ENCODE measurements around the gene HORMAD2. TPM values are rescaled to one million over a fixed set of nuclear protein-coding genes. Genes with fewer than 3 reads are reported as not detected.

The HORMAD2 gene
- total and polyA plus RNA-seq, 2 donors (not counting 1 experiment from before 2014, with no cell fraction given): not detected

- Histone ChIP-seq H3K9ac (ENCODE audit: insufficient read depth, low read length) (no peak overlapping the region), H3K4me3 (replicated peaks in 1 of 4; ENCODE audit: control extremely low read depth in 1 of 4, insufficient read depth in 1 of 4, low read depth in 3 of 4, low read length in 4 of 4) (no peak overlapping the region), H3K4me2 (ENCODE audit: extremely low read depth, insufficient read depth, low read length) (no peak overlapping the region), H3K79me2 (ENCODE audit: control insufficient read depth, insufficient read depth, low read length) (no peaks in the 10 kb centered on the region), H4K20me1 (ENCODE audit: control insufficient read depth, extremely low read depth, insufficient read depth, low read length) (no peaks in the 10 kb centered on the region), H3K36me3 (ENCODE audit: control insufficient read depth, insufficient read depth, low read length) (no peaks in the 10 kb centered on the region), H3K9me3 (ENCODE audit: control insufficient read depth, insufficient read depth, low read depth, low read length) (no peaks in the 10 kb centered on the region), H2AFZ (ENCODE audit: low read length) (no peak overlapping the region), H3K4me1 (ENCODE audit: control insufficient read depth, extremely low read depth, insufficient read depth, low read length) (no peaks in the 10 kb centered on the region), H3K27me3 (ENCODE audit: control insufficient read depth, insufficient read depth, low read length) (no peaks in the 10 kb centered on the region), H3K27ac (ENCODE audit: insufficient read depth, low read length) (no peak overlapping the region)
- no peak for TF ChIP-seq CTCF (conservative IDR thresholded peaks at IDR 0.05 in 1 of 2, IDR thresholded peaks at IDR 0.05 in 1 of 2; ENCODE audit: low read depth in 1 of 2, low read length in 2 of 2)
- TF ChIP-seq EZH2 (IDR thresholded peaks at IDR 0.05; ENCODE audit: low read length, missing control alignments): no peak
- no peak for DNase-seq (ENCODE audit: low read depth in 2 of 2)
Measured at GRCh38 chr22:30129636-30130035, 49.4 kb downstream of the HORMAD2 start.

- Histone ChIP-seq H3K9ac (ENCODE audit: insufficient read depth, low read length) (no peak overlapping the region), H3K4me1 (ENCODE audit: control insufficient read depth, extremely low read depth, insufficient read depth, low read length) (no peaks in the 10 kb centered on the region), H3K9me3 (ENCODE audit: control insufficient read depth, insufficient read depth, low read depth, low read length) (no peaks in the 10 kb centered on the region), H3K27me3 (ENCODE audit: control insufficient read depth, insufficient read depth, low read length) (no peaks in the 10 kb centered on the region), H3K27ac (ENCODE audit: insufficient read depth, low read length) (no peak overlapping the region), H3K4me3 (replicated peaks in 1 of 4; ENCODE audit: control extremely low read depth in 1 of 4, insufficient read depth in 1 of 4, low read depth in 3 of 4, low read length in 4 of 4) (no peak overlapping the region), H3K79me2 (ENCODE audit: control insufficient read depth, insufficient read depth, low read length) (no peaks in the 10 kb centered on the region), H3K4me2 (ENCODE audit: extremely low read depth, insufficient read depth, low read length) (no peak overlapping the region), H3K36me3 (ENCODE audit: control insufficient read depth, insufficient read depth, low read length) (no peaks in the 10 kb centered on the region), H4K20me1 (ENCODE audit: control insufficient read depth, extremely low read depth, insufficient read depth, low read length) (no peaks in the 10 kb centered on the region), H2AFZ (ENCODE audit: low read length) (no peak overlapping the region)
- no peak for DNase-seq (ENCODE audit: low read depth in 2 of 2)
- no peak for TF ChIP-seq EZH2 (IDR thresholded peaks at IDR 0.05; ENCODE audit: low read length, missing control alignments)
- TF ChIP-seq CTCF (conservative IDR thresholded peaks at IDR 0.05 in 1 of 2, IDR thresholded peaks at IDR 0.05 in 1 of 2; ENCODE audit: low read depth in 1 of 2, low read length in 2 of 2): no peak
Measured at GRCh38 chr22:30132290-30132996, 52.2 kb downstream of the HORMAD2 start.

GRCh38 chr22:30140414-30140813 is 60.1 kb downstream of the HORMAD2 start:
- Histone ChIP-seq H3K4me3 (replicated peaks in 1 of 4; ENCODE audit: control extremely low read depth in 1 of 4, insufficient read depth in 1 of 4, low read depth in 3 of 4, low read length in 4 of 4) (no peak overlapping the region), H3K4me2 (ENCODE audit: extremely low read depth, insufficient read depth, low read length) (no peak overlapping the region), H3K9me3 (ENCODE audit: control insufficient read depth, insufficient read depth, low read depth, low read length) (no peaks in the 10 kb centered on the region), H3K4me1 (ENCODE audit: control insufficient read depth, extremely low read depth, insufficient read depth, low read length) (no peaks in the 10 kb centered on the region), H3K36me3 (ENCODE audit: control insufficient read depth, insufficient read depth, low read length) (no peaks in the 10 kb centered on the region), H2AFZ (ENCODE audit: low read length) (no peak overlapping the region), H4K20me1 (ENCODE audit: control insufficient read depth, extremely low read depth, insufficient read depth, low read length) (no peaks in the 10 kb centered on the region), H3K9ac (ENCODE audit: insufficient read depth, low read length) (no peak overlapping the region), H3K27me3 (ENCODE audit: control insufficient read depth, insufficient read depth, low read length) (no peaks in the 10 kb centered on the region), H3K27ac (ENCODE audit: insufficient read depth, low read length) (no peak overlapping the region), H3K79me2 (ENCODE audit: control insufficient read depth, insufficient read depth, low read length) (no peaks in the 10 kb centered on the region)
- no peak for DNase-seq (ENCODE audit: low read depth in 2 of 2)
- no peak for TF ChIP-seq CTCF (conservative IDR thresholded peaks at IDR 0.05 in 1 of 2, IDR thresholded peaks at IDR 0.05 in 1 of 2; ENCODE audit: low read depth in 1 of 2, low read length in 2 of 2)
- no peak for TF ChIP-seq EZH2 (IDR thresholded peaks at IDR 0.05; ENCODE audit: low read length, missing control alignments)
